HL-60 (cell line): ENCODE results near the gene KNL1.

Experiments used
- GABPA ChIP-seq: IDR thresholded peaks from 2 replicates; pipeline ENCODE4 v1.6.1; 2012; ENCODE audit warnings: low read depth
- TF ChIP-seq, protein P1 (sequence below): IDR thresholded peaks from one replicate; pipeline ENCODE4 v1.5.1; 2011; ENCODE audit warnings: low read length, control low read depth, inconsistent platforms; ENCODE audit not compliant: insufficient read depth

DNA sequence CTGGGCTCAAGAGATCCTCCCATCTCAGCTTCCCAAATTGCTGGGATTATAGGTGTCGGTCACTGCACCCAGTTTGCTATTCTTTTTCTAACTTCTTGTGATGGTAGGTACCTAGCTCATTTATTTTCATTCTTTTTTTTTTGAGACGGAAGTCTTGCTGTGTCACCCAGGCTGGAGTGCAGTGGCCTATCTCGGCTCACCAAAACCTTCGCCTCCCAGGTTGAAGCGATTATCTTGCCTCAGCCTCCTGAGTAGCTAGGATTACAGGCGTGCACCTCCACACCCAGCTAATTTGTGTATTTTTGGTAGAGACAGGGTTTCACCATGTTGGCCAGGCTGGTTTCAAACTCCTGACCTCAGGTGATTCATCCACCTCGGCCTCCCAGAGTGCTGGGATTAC lies 70.9 kb downstream of the KNL1 start:
- TF ChIP-seq, protein P1, sequence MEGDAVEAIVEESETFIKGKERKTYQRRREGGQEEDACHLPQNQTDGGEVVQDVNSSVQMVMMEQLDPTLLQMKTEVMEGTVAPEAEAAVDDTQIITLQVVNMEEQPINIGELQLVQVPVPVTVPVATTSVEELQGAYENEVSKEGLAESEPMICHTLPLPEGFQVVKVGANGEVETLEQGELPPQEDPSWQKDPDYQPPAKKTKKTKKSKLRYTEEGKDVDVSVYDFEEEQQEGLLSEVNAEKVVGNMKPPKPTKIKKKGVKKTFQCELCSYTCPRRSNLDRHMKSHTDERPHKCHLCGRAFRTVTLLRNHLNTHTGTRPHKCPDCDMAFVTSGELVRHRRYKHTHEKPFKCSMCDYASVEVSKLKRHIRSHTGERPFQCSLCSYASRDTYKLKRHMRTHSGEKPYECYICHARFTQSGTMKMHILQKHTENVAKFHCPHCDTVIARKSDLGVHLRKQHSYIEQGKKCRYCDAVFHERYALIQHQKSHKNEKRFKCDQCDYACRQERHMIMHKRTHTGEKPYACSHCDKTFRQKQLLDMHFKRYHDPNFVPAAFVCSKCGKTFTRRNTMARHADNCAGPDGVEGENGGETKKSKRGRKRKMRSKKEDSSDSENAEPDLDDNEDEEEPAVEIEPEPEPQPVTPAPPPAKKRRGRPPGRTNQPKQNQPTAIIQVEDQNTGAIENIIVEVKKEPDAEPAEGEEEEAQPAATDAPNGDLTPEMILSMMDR, result no peak
- no peak for TF ChIP-seq GABPA
